Fibroblast of pulmonary artery (primary cell): ENCODE data around the gene DDB1.

Experiments used
- DNase-seq: peaks from one replicate; pipeline ENCODE4 v3.0.0-alpha.2; 2010; ENCODE audit warnings: low read depth
- H3K4me3 ChIP-seq: replicated peaks from 2 replicates; pipeline ENCODE4 v1.5.1; 2011; ENCODE audit warnings: low read depth, mild to moderate bottlenecking, control low read depth, low read length, moderate library complexity
- TF ChIP-seq, protein P1 (sequence below): IDR thresholded peaks from 2 replicates; pipeline ENCODE4 v1.5.1; 2011; ENCODE audit warnings: mild to moderate bottlenecking, control low read depth, low read length, inconsistent platforms; ENCODE audit errors: missing control alignments

The DDB1 gene

DNA sequence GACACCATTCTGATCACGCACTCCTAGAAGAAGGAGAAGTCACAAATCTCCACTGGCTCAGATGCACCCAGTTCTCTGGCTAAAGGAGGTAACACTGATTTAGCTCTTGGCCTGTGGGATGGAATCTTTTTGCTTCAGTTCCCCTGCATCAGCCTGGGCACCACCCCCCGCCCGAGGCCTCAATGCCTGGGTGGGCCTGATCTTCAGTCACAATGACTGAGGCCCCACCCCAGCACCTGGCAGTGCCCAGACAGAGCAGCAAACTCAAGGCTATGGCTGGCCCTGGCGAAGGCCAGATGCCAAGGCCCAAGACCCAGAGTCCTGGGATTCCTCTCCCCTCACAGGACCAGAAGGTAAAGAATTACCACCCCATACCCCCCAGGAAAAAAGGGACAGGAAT lies 23.8 kb upstream of the DDB1 start:
- no peak overlapping the region for H3K4me3 ChIP-seq
- TF ChIP-seq, protein P1, sequence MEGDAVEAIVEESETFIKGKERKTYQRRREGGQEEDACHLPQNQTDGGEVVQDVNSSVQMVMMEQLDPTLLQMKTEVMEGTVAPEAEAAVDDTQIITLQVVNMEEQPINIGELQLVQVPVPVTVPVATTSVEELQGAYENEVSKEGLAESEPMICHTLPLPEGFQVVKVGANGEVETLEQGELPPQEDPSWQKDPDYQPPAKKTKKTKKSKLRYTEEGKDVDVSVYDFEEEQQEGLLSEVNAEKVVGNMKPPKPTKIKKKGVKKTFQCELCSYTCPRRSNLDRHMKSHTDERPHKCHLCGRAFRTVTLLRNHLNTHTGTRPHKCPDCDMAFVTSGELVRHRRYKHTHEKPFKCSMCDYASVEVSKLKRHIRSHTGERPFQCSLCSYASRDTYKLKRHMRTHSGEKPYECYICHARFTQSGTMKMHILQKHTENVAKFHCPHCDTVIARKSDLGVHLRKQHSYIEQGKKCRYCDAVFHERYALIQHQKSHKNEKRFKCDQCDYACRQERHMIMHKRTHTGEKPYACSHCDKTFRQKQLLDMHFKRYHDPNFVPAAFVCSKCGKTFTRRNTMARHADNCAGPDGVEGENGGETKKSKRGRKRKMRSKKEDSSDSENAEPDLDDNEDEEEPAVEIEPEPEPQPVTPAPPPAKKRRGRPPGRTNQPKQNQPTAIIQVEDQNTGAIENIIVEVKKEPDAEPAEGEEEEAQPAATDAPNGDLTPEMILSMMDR: no peak
- DNase-seq: no peak

DNA sequence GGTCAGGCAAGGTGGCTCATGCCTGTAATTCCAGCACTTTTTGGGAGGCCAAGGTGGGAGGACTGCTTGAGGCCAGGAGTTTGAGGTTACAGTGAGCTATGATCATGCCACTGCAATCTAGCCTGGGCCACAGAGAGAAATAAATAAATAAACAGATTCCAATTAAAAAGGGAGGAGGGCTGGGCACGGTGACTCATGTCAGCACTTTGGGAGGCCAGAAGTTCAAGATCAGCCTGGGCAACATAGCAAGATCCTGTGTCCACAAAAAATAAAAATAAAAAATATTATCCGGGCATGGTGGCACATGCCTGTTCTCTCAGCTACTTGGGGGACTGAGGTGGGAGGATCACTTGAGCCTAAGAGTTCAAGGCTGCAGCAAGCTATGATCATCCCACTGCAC lies 21.3 kb upstream of the DDB1 start:
- TF ChIP-seq, protein P1: no peak
- no peak overlapping the region for H3K4me3 ChIP-seq

DNA sequence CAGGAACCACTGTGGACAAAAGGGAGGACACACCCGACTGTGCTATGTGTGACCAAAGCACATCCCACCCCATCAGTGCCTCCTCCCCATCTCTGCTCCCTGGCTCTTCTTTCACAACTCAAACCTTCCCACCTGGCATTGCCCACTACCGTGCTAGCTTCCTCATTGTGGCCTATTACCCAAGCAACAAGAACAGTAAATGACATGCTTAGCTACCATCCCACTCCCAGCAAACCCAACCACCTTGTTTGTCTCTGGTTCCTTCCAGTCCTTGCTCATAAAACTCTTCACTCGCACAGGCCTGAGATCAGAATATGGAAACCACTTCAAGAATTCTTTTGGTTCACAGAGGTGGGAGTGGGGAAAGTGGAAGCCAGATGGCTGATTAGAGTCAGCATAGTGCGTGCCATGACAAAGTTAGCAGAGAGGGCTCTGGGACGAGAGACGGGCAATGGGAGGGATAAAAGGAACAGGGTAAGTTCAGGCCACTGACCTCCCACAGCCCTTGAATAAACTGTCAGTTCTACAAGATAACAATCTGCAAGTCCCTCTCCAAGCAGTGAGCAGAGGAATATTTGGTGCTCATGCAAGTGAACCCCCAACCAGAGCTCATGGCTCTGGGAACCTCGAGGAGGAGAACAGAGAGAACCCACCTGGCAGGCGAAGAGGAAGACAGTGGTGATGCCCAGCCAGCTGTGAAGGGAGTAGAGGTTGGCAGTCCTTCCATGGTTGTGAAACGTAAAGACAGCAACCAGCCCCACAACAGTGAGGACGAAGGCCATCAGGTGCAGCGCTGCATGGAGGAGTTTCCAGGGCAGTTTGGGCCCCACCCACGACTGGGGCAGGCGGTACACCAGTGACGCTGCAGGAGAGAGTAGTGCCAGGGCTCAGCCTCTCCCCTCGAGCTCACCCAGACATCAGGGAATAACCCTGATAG lies 20.5 kb upstream of the DDB1 start:
- no peak overlapping the region for H3K4me3 ChIP-seq
- TF ChIP-seq, protein P1: no peak
- no peak for DNase-seq

More for the DNA sequence above, 21.3 kb upstream of the DDB1 start:
- no peak for DNase-seq

DNA sequence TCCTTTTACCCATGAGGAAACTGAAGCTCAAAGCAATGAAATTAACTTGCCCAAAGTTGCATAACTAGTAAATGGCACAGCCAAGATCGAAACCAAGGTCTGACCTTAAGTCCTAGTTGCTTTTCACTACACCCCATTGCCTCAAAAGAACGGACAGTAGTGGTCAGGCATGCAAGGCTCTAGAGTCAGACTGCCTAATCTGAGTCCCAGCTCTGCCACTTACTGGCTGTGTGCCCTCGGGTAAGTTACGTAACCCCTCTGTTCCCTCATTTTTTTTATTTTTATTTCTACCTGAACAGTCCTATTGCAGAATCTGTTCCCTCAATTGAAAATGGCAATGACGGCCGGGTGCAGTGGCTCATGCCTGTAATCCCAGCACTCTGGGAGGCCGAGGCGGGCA lies 19.1 kb upstream of the DDB1 start:
- TF ChIP-seq, protein P1: no peak
- DNase-seq: no peak
- no peak overlapping the region for H3K4me3 ChIP-seq

DNA sequence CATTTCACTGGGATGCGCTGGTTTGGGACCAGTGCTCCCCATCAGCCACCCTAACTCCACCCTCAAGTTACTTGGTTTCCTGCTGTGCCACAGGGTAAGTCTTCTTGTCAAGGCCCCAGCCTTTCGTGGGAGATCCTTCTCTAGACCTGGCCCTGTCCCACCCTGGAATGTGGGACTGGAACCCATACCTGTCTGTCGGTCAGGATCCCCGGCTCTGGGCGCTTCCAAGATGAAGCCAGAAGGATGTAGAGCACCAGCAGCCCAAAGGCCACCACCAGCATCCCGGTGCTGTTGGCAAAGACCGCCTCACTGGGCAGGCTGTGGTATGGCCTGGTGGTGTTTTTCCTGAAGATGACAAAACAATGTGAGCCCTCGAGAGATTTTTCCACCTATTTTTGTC lies 17.9 kb upstream of the DDB1 start:
- DNase-seq: no peak
- no peak overlapping the region for H3K4me3 ChIP-seq
- TF ChIP-seq, protein P1: no peak

DNA sequence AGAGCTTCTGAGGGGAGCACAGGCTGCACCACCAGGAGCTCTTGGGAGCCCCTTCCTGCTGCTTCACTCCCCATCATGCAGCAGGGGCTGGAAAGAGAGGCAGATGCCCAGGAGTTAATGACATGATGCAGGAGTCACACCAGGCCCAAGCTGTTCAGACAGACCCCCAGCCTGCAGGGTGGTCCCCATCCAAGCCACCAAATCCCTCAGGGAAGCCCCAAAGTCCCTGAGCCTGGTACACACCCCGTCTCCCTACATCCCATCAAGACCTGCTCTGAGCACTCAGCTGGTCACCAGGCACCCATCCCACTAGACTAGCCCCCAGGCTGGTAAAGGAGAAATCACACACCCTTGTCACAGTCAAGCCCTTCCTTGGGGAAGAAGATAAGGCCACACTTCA lies 17.4 kb upstream of the DDB1 start:
- DNase-seq: no peak
- no peak overlapping the region for H3K4me3 ChIP-seq
- TF ChIP-seq, protein P1: no peak

DNA sequence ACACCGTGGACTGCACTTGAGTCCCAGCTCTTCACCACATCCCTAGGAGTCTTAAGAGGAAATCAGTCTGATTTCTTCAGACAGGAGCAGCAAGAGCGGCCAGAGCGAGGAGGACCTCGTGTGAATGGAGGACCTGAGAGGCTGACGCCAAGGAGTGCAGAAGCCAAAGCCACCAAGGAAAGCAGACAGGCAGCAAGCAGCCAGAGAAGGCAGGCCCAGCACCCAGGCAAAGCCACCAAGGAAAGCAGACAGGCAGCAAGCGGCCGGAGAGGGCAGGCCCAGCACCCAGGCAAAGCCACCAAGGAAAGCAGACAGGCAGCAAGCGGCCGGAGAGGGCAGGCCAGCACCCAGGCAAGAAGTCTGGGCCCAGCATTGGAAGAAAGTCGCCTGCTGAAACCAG lies 17.0 kb upstream of the DDB1 start:
- H3K4me3 ChIP-seq: no peak overlapping the region
- DNase-seq: no peak
- TF ChIP-seq, protein P1: no peak
